A549 (cell line): ENCODE measurements around the gene CADM2. TPM values are rescaled to one million over a fixed set of nuclear protein-coding genes. Genes with fewer than 3 reads are reported as not detected.

Experiments
- ATAC-seq, 2 experiments: fragments of 200-7000 bp in 1 of 2; fragments of >200 bp in 1 of 2; cut with Nextera tagmentation in 1 of 2; cut with Tn5 transposase in 1 of 2; 3 replicates each; pipeline versions ENCODE4 v1.8.0 to v1.9.1; 2018 to 2020; ENCODE audit warnings: mild to moderate bottlenecking in 1 of 2, moderate library complexity in 1 of 2
- CTCF ChIA-PET: fragments of 300-600 bp; sonication (Branson Sonifier 250); formaldehyde crosslinking; extraction: SDS; loops from one replicate; lab custom pipeline; 2021; ENCODE audit warnings: antibody characterized with exemption, inconsistent platforms; lab: Yijun Ruan, JAX
- POLR2A ChIA-PET: fragments of 350-600 bp; formaldehyde crosslinking; extraction: SDS; loops from one replicate; lab custom pipeline; 2021; ENCODE audit warnings: antibody characterized with exemption, inconsistent platforms; lab: Yijun Ruan, JAX
- DNase-seq, 2 experiments: peaks; one replicate each; pipeline versions ENCODE4 v3.0.0 to v3.0.0-alpha.2; 2011 to 2016; ENCODE audit warnings: low read depth in 1 of 2, low spot score in 1 of 2
- FAIRE-seq: peaks from 2 replicates; lab custom pipeline; 2011; peaks lifted over from hg19 to GRCh38; lab: Jason Lieb, UNC
- H3K27ac ChIP-seq, 2 experiments: fragments of >200 bp; sonication (Bioruptor Twin); formaldehyde crosslinking; 3 replicates each; pipeline ENCODE4 v1.5.1; 2016 to 2017
- H3K4me1 ChIP-seq: fragments of >200 bp; sonication (Bioruptor Twin); formaldehyde crosslinking; 3 replicates; pipeline ENCODE4 v1.6.1; 2016
- H3K4me2 ChIP-seq: fragments of >200 bp; sonication (Bioruptor Twin); formaldehyde crosslinking; 3 replicates; pipeline ENCODE4 v1.6.1; 2016
- H3K4me3 ChIP-seq: fragments of >200 bp; sonication (Bioruptor Twin); formaldehyde crosslinking; 3 replicates; pipeline ENCODE4 v1.5.1; 2016
- H3K9me3 ChIP-seq: fragments of >200 bp; sonication (Bioruptor Twin); formaldehyde crosslinking; 3 replicates; pipeline ENCODE4 v1.6.1; 2016
- ATOH8 ChIP-seq: fragments of 250-450 bp; sonication (Bioruptor Pico); IDR thresholded peaks from 2 replicates; pipeline ENCODE4 v1.5.0; 2020; ENCODE audit warnings: low read depth, mild to moderate bottlenecking, moderate library complexity
- BHLHE40 ChIP-seq: IDR thresholded peaks from 2 replicates; pipeline ENCODE4 v1.6.1; 2012; ENCODE audit warnings: low read depth, low read length, inconsistent platforms
- CBX2 ChIP-seq: fragments of 200-600 bp; sonication (generic); IDR thresholded peaks from 2 replicates; pipeline ENCODE4 v1.6.1; 2016; ENCODE audit warnings: low read depth, mild to moderate bottlenecking, borderline replicate concordance
- CEBPB ChIP-seq, 2 experiments: fragments of >200 bp in 1 of 2; sonication (Bioruptor Twin) in 1 of 2; formaldehyde crosslinking in 1 of 2; IDR thresholded peaks; 2 replicates each; pipeline ENCODE4 v1.6.1; 2012 to 2016
- CHD2 ChIP-seq: fragments of 150-350 bp; IDR thresholded peaks from 2 replicates; pipeline ENCODE4 v1.6.1; 2014; ENCODE audit warnings: low read length; ENCODE audit not compliant: partially characterized antibody
- ELK1 ChIP-seq: fragments of 150-350 bp; IDR thresholded peaks from 2 replicates; pipeline ENCODE4 v1.6.1; 2014; ENCODE audit warnings: low read depth, mild to moderate bottlenecking, low read length
- ESRRA ChIP-seq: fragments of 150-350 bp; IDR thresholded peaks from 2 replicates; pipeline ENCODE4 v1.6.1; 2014; ENCODE audit warnings: mild to moderate bottlenecking, low read length, borderline replicate concordance
- HOXA7 ChIP-seq: fragments of 250-450 bp; sonication (Bioruptor Pico); IDR thresholded peaks from 2 replicates; pipeline ENCODE4 v1.5.0; 2020; ENCODE audit warnings: mild to moderate bottlenecking, moderate library complexity
- KDM5A ChIP-seq: fragments of 200-600 bp; sonication (generic); IDR thresholded peaks from 2 replicates; pipeline ENCODE4 v1.6.1; 2016; ENCODE audit warnings: antibody characterized with exemption, mild to moderate bottlenecking
- MAX ChIP-seq: IDR thresholded peaks from 2 replicates; pipeline ENCODE4 v1.6.1; 2012
- NPAS2 ChIP-seq: fragments of 250-450 bp; sonication (Bioruptor Pico); IDR thresholded peaks from 2 replicates; pipeline ENCODE4 v1.8.0; 2022; ENCODE audit warnings: mild to moderate bottlenecking, moderate library complexity, borderline replicate concordance
- NR3C1 ChIP-seq: fragments of >200 bp; sonication (Bioruptor Twin); formaldehyde crosslinking; IDR thresholded peaks from 3 replicates; pipeline ENCODE4 v1.6.1; 2017
- PBX3 ChIP-seq: IDR thresholded peaks from 2 replicates; pipeline ENCODE4 v1.6.1; 2012
- POLR2AphosphoS2 ChIP-seq: conservative IDR thresholded peaks from 2 replicates; pipeline ENCODE4 v1.6.1; 2012; ENCODE audit warnings: low read length, improper control_type of control experiment, inconsistent platforms
- RAD21 ChIP-seq, 2 experiments: fragments of >200 bp in 1 of 2; sonication (Bioruptor Twin) in 1 of 2; formaldehyde crosslinking in 1 of 2; IDR thresholded peaks in 1 of 2; conservative IDR thresholded peaks in 1 of 2; 2 replicates in 1 of 2; 3 replicates in 1 of 2; pipeline ENCODE4 v1.6.1; 2012 to 2018; ENCODE audit warnings: inconsistent platforms in 1 of 2
- RNF2 ChIP-seq: fragments of 200-600 bp; sonication (generic); IDR thresholded peaks from 2 replicates; pipeline ENCODE4 v1.6.1; 2016; ENCODE audit warnings: low read depth, mild to moderate bottlenecking, antibody characterized with exemption, moderate library complexity, borderline replicate concordance
- USF2 ChIP-seq: fragments of 450-650 bp; IDR thresholded peaks from 2 replicates; pipeline ENCODE4 v1.6.1; 2014; ENCODE audit warnings: antibody characterized with exemption
- ZNF302 ChIP-seq: fragments of 250-450 bp; sonication (Bioruptor Pico); IDR thresholded peaks from 2 replicates; pipeline ENCODE4 v1.9.0; 2021; ENCODE audit warnings: inconsistent platforms, mild to moderate bottlenecking, moderate library complexity
- WGBS: methylation state at CpG from one replicate; pipeline ENCODE4 v1.1.6; 2017; ENCODE audit errors: missing lambda C conversion rate; 5-methylcytosine and 5-hydroxymethylcytosine counted together
- polyA plus RNA-seq, 4 experiments: library from polyadenylated mRNA; depleted of rRNA in 3 of 4; stranded (reverse); fragments of >200 nt; fragmentation: RNase III in 1 of 4; extraction: RNeasy Plus Mini Kit Qiagen cat#74134 plus additional on column Dnase treatment in 1 of 4; gene quantifications; 2 replicates in 3 of 4; 3 replicates in 1 of 4; pipeline ENCODE4 v1.2.3, GENCODE V29; 2011 to 2017

CADM2 gene
- polyA plus RNA-seq, 2 of the 4 experiments (the other 2 are of a cell fraction): 0.05 to 0.71 TPM

GRCh38 chr3:85051786-85052185, 93.0 kb downstream of the CADM2 start:
- POLR2A ChIA-PET: no interaction called here
- WGBS: 11% methylated on average over 1 of the region's 1 CpG
- CTCF ChIA-PET: no interaction called here
- no peaks in the 10 kb centered on the region for H3K4me1 ChIP-seq
- H3K4me2 ChIP-seq: no peak overlapping the region
- no peak for FAIRE-seq
- no peak overlapping the region for H3K4me3 ChIP-seq
- DNase-seq: no peak
- no peaks in the 10 kb centered on the region for H3K9me3 ChIP-seq
- TF ChIP-seq ELK1 (no peak), HOXA7 (no peak), USF2 (no peak), RNF2 (no peak), POLR2AphosphoS2 (no peak), NPAS2 (CRISPR knock-in tag) (no peak), ATOH8 (CRISPR knock-in tag) (no peak), ESRRA (no peak), PBX3 (no peak), CBX2 (no peak), KDM5A (no peak), CHD2 (no peak), MAX (no peak), BHLHE40 (no peak), RAD21 (conservative IDR thresholded peaks at IDR 0.05 in 1 of 2, IDR thresholded peaks at IDR 0.05 in 1 of 2) (no peak)
- H3K27ac ChIP-seq: no peak overlapping the region
- no peak for ATAC-seq

GRCh38 chr3:85053626-85054025, 94.8 kb downstream of the CADM2 start:
- FAIRE-seq (no peak), ATAC-seq (no peak)
- POLR2A ChIA-PET: no interaction called here

GRCh38 chr3:85054579-85054978, 95.8 kb downstream of the CADM2 start:
- 55% methylated on average over 3 of the region's 3 CpGs for WGBS
- FAIRE-seq: no peak
- CTCF ChIA-PET: interaction anchor here (0.5 kb wide), 1 partner anchor 15 kb away, joined by 3 read pairs; no protein-coding TSS in a partner anchor

More at GRCh38 chr3:85053626-85054025, 94.8 kb downstream of the CADM2 start:
- no peak for TF ChIP-seq ATOH8 (CRISPR knock-in tag)
- Histone ChIP-seq H3K4me3 (no peak overlapping the region), H3K27ac (no peak overlapping the region), H3K4me1 (no peaks in the 10 kb centered on the region), H3K9me3 (no peaks in the 10 kb centered on the region), H3K4me2 (no peak overlapping the region)
- DNase-seq: no peak
- CTCF ChIA-PET: no interaction called here
- 12% methylated on average over 1 of the region's 1 CpG for WGBS

More at GRCh38 chr3:85054579-85054978, 95.8 kb downstream of the CADM2 start:
- no peak for TF ChIP-seq CEBPB (IDR thresholded peaks at IDR 0.05)
- no peak for TF ChIP-seq NR3C1
- no peak for TF ChIP-seq ZNF302 (CRISPR knock-in tag)
- ATAC-seq (no peak), DNase-seq (no peak)
- no peak overlapping the region for H3K4me3 ChIP-seq
- POLR2A ChIA-PET: no interaction called here
- H3K9me3 ChIP-seq: no peaks in the 10 kb centered on the region
- H3K4me2 ChIP-seq: no peak overlapping the region
- no peak overlapping the region for H3K27ac ChIP-seq
- no peaks in the 10 kb centered on the region for H3K4me1 ChIP-seq
